A673 (cell line): Measurements from ENCODE around the gene DCP2.

Experiments used
- EZH2 ChIP-seq: fragments of 200-600 bp; sonication (generic); IDR thresholded peaks from 2 replicates; pipeline ENCODE4 v1.6.1; 2017; ENCODE audit warnings: borderline replicate concordance, low read depth, mild to moderate bottlenecking, mixed read lengths, antibody characterized with exemption, low read length; ENCODE audit not compliant: poor library complexity, severe bottlenecking
- TF ChIP-seq, protein P1 (sequence below): fragments of 300-800, 200-600 bp; sonication (generic); conservative IDR thresholded peaks from 2 replicates; pipeline ENCODE4 v1.5.1; 2017; ENCODE audit warnings: low read depth, mild to moderate bottlenecking, antibody characterized with exemption, low read length, moderate library complexity, mixed read lengths

DNA sequence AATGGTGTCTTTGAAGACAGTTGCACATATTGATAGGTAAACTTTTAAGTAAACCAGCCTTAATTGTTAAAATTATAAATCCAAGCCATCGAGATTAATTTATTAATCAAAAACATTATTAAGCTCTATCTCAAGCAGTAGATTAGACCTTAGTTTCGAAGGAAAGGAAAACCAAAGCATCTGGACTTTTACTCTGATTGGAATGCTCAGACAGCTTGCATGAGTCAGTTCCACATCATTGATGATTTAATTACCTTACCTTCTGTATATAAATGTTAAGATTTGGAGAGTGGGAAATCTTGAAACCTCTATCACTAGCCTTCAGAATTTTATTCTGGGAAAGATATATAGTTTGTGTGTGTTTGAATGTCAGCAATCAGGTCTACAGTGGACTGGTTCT lies 23.9 kb downstream of the DCP2 start:
- TF ChIP-seq, protein P1, sequence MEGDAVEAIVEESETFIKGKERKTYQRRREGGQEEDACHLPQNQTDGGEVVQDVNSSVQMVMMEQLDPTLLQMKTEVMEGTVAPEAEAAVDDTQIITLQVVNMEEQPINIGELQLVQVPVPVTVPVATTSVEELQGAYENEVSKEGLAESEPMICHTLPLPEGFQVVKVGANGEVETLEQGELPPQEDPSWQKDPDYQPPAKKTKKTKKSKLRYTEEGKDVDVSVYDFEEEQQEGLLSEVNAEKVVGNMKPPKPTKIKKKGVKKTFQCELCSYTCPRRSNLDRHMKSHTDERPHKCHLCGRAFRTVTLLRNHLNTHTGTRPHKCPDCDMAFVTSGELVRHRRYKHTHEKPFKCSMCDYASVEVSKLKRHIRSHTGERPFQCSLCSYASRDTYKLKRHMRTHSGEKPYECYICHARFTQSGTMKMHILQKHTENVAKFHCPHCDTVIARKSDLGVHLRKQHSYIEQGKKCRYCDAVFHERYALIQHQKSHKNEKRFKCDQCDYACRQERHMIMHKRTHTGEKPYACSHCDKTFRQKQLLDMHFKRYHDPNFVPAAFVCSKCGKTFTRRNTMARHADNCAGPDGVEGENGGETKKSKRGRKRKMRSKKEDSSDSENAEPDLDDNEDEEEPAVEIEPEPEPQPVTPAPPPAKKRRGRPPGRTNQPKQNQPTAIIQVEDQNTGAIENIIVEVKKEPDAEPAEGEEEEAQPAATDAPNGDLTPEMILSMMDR: no peak
- no peak for TF ChIP-seq EZH2
